Measurements from ENCODE around the gene SGSH.

SGSH gene

GRCh38 chr17:80248894-80249710 is 29.0 kb upstream of the SGSH start:
- no peak overlapping the region for H3K4me3 ChIP-seq (ENCODE audit: low read depth, low read length)
- TF ChIP-seq CTCF (IDR thresholded peaks at IDR 0.05; ENCODE audit: insufficient read depth, low read length, missing control alignments): no peak
- ChIA-PET CTCF (no interaction called here), POLR2A (no interaction called here)
- DNase-seq (ENCODE audit: low read depth, low spot score): no peak

GRCh38 chr17:80248001-80248893 is 28.1 kb upstream of the SGSH start:
- CTCF ChIA-PET: no interaction called here
- no peak for DNase-seq (ENCODE audit: low read depth, low spot score)

GRCh38 chr17:80247561-80247960 is 27.4 kb upstream of the SGSH start:
- ChIA-PET POLR2A (no interaction called here), CTCF (no interaction called here)
- TF ChIP-seq CTCF (IDR thresholded peaks at IDR 0.05; ENCODE audit: insufficient read depth, low read length, missing control alignments): no peak
- DNase-seq (ENCODE audit: low read depth, low spot score): no peak
- no peak overlapping the region for H3K4me3 ChIP-seq (ENCODE audit: low read depth, low read length)

More at GRCh38 chr17:80248001-80248893, 28.1 kb upstream of the SGSH start:
- no peak for TF ChIP-seq CTCF (IDR thresholded peaks at IDR 0.05; ENCODE audit: insufficient read depth, low read length, missing control alignments)
- no peak overlapping the region for H3K4me3 ChIP-seq (ENCODE audit: low read depth, low read length)
- POLR2A ChIA-PET: no interaction called here

- H3K4me3 ChIP-seq (ENCODE audit: low read depth, low read length): no peak overlapping the region
- DNase-seq (ENCODE audit: low read depth, low spot score): no peak
- TF ChIP-seq CTCF (IDR thresholded peaks at IDR 0.05; ENCODE audit: insufficient read depth, low read length, missing control alignments): no peak
- ChIA-PET CTCF (interaction anchor here (1.5 kb wide), 1 partner anchor 163 kb away, joined by 4 read pairs; no protein-coding TSS in a partner anchor), POLR2A (no interaction called here)
These were observed 26.6 kb upstream of the SGSH start for GRCh38 chr17:80246726-80247125.

GRCh38 chr17:80246266-80246681 is 26.1 kb upstream of the SGSH start:
- ChIA-PET POLR2A (no interaction called here), CTCF (interaction anchor here (1.5 kb wide), 1 partner anchor 163 kb away, joined by 4 read pairs; no protein-coding TSS in a partner anchor)
- H3K4me3 ChIP-seq (ENCODE audit: low read depth, low read length): no peak overlapping the region
- TF ChIP-seq CTCF (IDR thresholded peaks at IDR 0.05; ENCODE audit: insufficient read depth, low read length, missing control alignments): no peak
- no peak for DNase-seq (ENCODE audit: low read depth, low spot score)

Data from AG04449 (cell line).